HG03520 (cell line): ENCODE results near the gene EPC2.
"Not testable (repeated sequence)": the region's sequence is repeated elsewhere in the genome, so short reads cannot be mapped to it uniquely, and the experiment has no call there.

Source experiments
- ATAC-seq: cut with Tn5 transposase; IDR thresholded peaks from one replicate; pipeline ENCODE4 v1.9.1; 2021; ENCODE audit warnings: mild to moderate bottlenecking, moderate library complexity; ENCODE audit not compliant: unreplicated experiment

The EPC2 gene

GRCh38 chr2:148640767-148641166 is 3.8 kb upstream of the EPC2 start:
- no peak for ATAC-seq

GRCh38 chr2:148642112-148642744 is 2.3 kb upstream of the EPC2 start:
- ATAC-seq = no peak

GRCh38 chr2:148642891-148643416 is 1.6 kb upstream of the EPC2 start:
- ATAC-seq = no peak

GRCh38 chr2:148643421-148643820 is 1.1 kb upstream of the EPC2 start:
- ATAC-seq = peak; percentile 29

GRCh38 chr2:148644883-148645538 is 460 bp downstream of the EPC2 start:
- ATAC-seq = peak; percentile 38

GRCh38 chr2:148645539-148646230 is 1.1 kb downstream of the EPC2 start:
- peak; percentile 48 for ATAC-seq

GRCh38 chr2:148646231-148646559 is 1.6 kb downstream of the EPC2 start:
- ATAC-seq = no peak

- not testable (repeated sequence) for ATAC-seq
Observed at GRCh38 chr2:148647711-148648110, 3.2 kb downstream of the EPC2 start.

GRCh38 chr2:148649936-148650335 is 5.4 kb downstream of the EPC2 start:
- ATAC-seq = no peak

GRCh38 chr2:148650881-148651280 is 6.3 kb downstream of the EPC2 start:
- no peak for ATAC-seq

- ATAC-seq = no peak
Observed at GRCh38 chr2:148651972-148652371, 7.4 kb downstream of the EPC2 start.

GRCh38 chr2:148653437-148653836 is 8.9 kb downstream of the EPC2 start:
- peak; percentile 77 for ATAC-seq

- ATAC-seq = no peak
Observed at GRCh38 chr2:148654435-148654834, 9.9 kb downstream of the EPC2 start.

GRCh38 chr2:148656516-148656915 is 12.0 kb downstream of the EPC2 start:
- no peak for ATAC-seq

GRCh38 chr2:148658807-148659722 is 14.5 kb downstream of the EPC2 start:
- ATAC-seq = peak; percentile 94

- no peak for ATAC-seq
Observed at GRCh38 chr2:148660999-148661398, 16.4 kb downstream of the EPC2 start.

GRCh38 chr2:148662332-148662731 is 17.8 kb downstream of the EPC2 start:
- ATAC-seq = not testable (repeated sequence)

GRCh38 chr2:148664229-148664628 is 19.7 kb downstream of the EPC2 start:
- no peak for ATAC-seq

GRCh38 chr2:148666555-148666954 is 22.0 kb downstream of the EPC2 start:
- no peak for ATAC-seq

- ATAC-seq = no peak
Observed at GRCh38 chr2:148667113-148667836, 22.7 kb downstream of the EPC2 start.
